Stimulated activated CD4-positive, alpha-beta T cell treated with anti-CD3 and anti-CD28 coated beads, Interleukin-1b, Interleukin-23, amount 100 ng/mL, for 1 hour (primary cell): ENCODE measurements around the gene GRM7.

ENCODE experiments used
- DNase-seq, 2 donors: peaks; one replicate each; pipeline ENCODE4 v3.0.0-alpha.2; 2020; ENCODE audit warnings: low read depth in 2 of 2

The GRM7 gene

GRCh38 chr3:7146529-7146928 is 285.6 kb downstream of the GRM7 start:
- no peak for DNase-seq

GRCh38 chr3:7158516-7158915 is 297.6 kb downstream of the GRM7 start:
- DNase-seq: no peak

DNA sequence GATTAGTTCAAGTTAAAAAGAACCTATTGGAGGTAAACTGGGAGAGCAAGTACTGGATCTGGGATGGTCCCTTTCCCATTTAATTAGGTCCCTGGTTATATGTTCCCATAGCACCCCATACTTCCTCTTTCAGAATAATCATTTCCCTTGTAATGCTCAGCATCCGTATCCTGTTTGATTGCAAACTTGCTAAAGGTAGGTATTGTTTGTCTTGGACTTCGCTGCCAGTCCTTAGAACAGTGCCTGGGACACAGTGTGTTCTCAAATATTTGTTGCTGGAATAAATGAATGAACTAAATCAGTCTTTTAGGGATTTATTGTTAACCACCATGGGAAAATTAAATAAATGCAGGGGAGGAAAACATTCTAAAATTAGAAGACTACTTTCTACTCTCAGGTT is 299.8 kb downstream of the GRM7 start:
- DNase-seq: no peak

- DNase-seq: no peak
Observed at GRCh38 chr3:7166460-7166859, 305.5 kb downstream of the GRM7 start.

DNA sequence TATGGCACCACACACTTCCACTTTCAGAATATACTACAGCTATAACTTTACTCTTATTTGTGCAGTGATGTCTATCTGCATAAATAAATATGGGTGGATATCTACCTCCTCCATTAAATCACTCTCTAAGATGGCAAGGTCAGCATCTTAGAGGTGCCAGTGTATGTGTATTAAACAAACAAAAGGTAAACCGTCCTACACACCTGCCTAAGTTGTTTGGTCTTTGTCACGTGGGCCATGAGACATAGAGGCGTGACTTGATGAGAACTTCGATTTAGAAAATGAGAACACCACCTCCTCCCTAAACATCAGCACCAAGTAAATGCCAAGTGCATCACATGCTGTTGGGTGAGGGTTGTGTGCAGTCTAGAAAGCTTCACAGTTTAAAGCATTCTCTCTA is 310.6 kb downstream of the GRM7 start:
- DNase-seq: no peak

GRCh38 chr3:7172996-7173395 is 312.1 kb downstream of the GRM7 start:
- DNase-seq: no peak

- no peak for DNase-seq
Observed at GRCh38 chr3:7188551-7188950, 327.6 kb downstream of the GRM7 start.

DNA sequence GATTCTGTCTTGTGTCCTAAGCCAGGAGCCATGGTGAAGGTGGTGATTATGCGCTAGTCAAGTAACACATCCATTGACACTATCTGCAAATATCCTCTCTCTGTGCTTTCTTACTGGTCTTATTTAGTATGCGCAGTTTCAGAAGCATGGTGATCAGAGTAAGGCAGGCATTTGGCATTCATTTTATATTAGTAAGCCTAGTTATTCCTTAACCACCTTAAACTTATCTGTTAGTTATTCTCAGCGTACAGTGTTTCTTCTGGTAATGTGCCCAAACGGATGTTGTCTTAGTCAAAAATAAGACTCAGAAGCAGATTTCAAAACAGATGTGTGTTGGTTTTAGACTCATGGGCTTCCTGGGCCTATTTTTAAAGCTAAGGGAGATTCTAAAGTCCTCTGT is 329.2 kb downstream of the GRM7 start:
- DNase-seq: no peak

DNA sequence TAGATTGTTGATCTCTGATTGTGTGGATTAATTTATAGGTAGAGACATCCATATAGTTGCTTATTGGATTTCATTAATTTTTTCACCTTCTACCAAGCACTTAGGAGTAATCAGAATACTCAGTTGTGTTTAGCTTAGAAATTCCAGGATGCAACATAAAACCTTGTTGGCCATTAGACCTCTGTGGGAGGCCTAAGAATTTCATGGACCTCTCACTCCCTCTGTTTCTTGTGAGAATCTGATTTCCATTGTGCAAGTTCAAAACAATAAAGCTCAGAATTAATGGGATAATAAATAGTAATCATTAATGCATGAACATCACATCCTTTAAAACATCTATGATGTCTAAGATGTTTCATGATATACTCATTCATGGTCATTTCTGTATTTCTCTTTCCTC is 332.4 kb downstream of the GRM7 start:
- DNase-seq: no peak

DNA sequence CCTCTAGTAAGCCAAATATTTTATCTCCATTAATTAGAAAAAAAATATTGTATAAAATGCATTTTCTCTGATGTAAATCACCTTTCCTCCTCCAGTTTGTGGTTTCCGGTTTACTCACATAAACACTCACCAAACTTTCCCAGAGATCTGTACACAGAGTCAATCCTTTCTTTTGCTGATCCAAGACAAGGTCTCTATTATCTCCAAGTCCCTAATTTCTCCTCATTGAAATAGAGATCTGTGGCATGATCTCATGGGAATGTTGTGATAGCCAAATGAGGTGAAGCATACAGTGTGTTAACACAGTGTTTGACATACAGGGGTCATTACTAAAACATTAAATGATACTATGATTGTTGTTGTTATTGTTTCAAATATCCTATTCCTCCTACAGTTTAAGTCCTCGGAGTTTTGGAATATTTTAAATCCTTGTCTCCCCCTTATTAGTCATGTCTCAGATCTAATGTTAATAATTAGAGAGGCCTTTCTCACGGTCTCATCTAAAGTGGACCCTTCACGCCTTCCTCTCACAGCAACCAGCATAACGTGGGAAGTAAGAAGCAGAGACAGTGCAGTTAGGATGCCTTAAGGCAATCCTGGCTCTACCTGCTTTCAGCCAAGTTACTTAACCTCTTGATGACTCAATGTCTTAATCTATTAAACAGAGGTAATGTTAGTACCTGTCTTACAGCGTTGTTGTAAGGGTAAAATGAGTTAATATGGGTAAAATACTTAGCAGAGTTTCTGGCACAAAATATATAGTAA is 333.3 kb downstream of the GRM7 start:
- no peak for DNase-seq

GRCh38 chr3:7195934-7196333 is 335.0 kb downstream of the GRM7 start:
- DNase-seq: no peak

DNA sequence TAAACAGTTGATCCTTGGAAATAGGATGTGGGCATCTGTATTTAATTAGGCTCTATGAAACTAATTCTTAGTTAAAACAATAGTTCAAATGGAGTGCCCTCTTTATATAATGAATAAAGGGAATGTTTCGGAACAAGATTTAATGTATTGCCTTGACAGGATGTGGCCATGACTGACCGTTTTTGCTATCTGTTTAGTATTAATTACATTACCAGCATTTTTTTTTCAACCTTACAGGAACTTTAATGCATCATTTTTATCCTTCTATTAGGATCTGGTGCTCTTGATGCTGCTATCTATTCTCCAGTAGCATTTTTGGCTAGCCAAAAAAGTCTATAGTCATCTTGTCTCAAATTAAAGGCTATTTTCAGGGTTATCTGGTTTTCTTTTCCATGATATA is 340.9 kb downstream of the GRM7 start:
- no peak for DNase-seq

GRCh38 chr3:7203969-7204847 is 343.3 kb downstream of the GRM7 start:
- DNase-seq: no peak

DNA sequence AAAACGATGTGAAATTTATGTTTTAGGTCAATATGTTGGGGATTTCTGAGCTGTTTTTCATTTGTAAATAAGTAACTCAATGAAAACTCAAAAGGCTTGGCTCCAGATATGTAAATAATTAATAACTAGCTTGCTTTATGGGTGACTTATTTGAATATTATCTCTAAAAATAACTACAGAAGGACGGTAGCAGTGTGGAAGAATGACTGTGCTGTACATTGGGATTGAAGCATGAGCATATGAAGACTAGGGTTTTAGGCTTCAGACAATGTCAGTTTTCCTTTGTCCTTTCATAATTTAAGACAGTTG is 343.9 kb downstream of the GRM7 start:
- no peak for DNase-seq

DNA sequence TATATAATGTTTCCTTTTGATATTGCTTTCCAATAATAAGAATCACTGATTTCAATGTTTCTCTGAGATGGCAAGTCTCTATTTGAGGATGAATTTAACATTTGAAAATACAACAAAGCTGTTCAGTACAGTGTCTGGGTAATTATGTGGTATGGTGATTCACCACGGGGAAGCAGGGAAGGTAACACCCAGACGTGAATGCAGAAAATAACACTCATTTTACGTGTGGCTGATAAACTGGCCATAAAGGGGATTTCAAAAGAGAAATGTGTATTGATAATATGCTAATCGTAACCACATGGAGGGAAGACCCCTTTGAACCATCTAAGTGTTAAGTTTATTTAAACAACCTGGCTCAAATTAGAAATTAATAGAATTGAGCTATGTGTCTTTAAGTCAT is 344.6 kb downstream of the GRM7 start:
- DNase-seq: no peak

DNA sequence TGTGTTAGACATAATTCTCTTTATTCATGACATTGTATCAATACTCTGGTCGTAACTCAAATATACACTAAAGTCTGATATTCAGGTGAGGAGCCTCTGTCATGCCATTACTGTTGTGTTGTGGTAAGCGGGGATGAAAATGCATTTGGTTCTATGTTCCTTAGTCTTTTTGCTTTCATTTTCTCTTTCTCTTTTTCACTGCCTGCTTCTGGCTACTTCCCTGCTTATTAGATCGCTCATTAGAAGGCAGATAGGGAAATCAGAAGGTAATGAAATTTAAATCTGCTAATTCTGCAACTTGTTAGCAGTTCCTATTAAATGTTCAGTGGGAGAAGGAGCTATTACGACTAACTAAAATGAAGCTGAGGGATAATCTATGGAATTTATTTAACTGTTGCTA is 345.0 kb downstream of the GRM7 start:
- DNase-seq: no peak

DNA sequence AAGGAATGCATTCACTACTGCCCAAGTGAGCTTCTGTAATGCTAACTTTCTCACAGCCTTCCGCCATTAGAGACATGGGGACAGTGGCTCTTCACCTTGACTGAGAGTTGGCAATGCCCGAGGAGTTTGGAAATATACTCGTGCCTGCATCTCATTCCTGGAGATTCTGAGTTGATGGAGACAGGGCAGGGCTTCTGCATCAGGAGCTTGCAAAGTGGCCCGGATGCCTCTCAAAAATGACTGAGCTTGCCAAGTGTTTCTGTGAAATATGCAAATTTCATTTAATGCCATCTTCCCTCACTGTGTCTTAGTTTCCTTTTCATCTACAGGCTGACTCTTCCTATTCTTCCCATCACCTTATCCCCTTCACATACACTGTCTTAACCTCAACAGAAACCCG is 346.2 kb downstream of the GRM7 start:
- DNase-seq: no peak

DNA sequence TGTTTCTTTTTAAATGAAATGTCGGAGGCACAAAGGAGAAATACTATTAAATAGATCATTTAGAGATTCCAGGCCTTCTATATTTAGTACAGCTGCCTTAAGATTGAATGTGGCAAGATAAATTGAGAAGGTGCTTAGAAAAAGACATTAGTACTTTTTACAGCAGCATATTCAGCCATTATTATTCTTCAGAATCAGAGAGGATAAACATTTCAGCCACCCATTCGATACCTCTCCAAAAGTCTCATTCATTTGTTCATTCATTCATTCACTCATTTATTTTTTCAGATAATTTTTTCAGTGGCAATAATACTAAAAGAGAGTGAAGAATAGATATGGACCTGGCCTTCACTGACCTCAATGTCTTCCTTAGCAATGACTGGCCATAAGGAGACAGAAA is 347.0 kb downstream of the GRM7 start:
- no peak for DNase-seq

DNA sequence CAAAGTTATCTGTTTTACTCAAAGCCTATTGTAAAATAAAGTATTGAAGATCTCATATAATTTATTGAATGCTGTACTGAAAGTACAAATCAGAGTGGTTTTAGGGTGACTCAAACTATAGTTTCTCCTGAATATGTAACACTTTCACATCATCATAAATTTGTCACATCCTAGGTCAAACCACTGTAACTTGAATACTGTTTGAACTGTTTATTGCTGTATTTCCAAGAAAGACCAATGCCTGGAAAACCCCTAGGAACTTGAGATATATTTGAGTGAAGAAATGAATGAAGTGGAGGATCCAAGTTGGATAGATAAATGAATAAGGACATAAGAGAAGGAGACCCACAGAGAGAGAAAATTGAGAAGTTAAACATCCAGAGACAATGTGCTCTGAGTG is 348.2 kb downstream of the GRM7 start:
- no peak for DNase-seq

GRCh38 chr3:7211740-7212139 is 350.8 kb downstream of the GRM7 start:
- no peak for DNase-seq

- DNase-seq: no peak
Observed at GRCh38 chr3:7215706-7216105, 354.8 kb downstream of the GRM7 start.

DNA sequence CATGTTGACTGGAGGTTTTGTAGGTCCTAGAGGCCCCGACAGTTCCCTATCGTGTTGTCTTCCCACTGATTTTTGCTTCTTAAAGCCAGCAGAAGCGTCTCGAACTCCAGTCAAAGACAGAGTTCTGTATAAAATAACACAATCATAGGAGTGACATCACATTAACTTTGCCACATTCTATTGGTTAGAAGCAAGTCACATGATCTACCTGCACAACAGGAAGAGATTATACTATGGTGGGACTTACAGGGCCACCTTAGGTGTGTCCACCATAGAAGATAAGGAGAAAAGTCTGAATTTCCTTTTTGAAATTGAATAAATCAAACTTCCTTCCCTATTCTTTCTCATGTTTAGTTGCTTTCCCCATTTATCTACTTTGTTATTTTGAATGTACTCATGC is 365.5 kb downstream of the GRM7 start:
- DNase-seq: no peak

DNA sequence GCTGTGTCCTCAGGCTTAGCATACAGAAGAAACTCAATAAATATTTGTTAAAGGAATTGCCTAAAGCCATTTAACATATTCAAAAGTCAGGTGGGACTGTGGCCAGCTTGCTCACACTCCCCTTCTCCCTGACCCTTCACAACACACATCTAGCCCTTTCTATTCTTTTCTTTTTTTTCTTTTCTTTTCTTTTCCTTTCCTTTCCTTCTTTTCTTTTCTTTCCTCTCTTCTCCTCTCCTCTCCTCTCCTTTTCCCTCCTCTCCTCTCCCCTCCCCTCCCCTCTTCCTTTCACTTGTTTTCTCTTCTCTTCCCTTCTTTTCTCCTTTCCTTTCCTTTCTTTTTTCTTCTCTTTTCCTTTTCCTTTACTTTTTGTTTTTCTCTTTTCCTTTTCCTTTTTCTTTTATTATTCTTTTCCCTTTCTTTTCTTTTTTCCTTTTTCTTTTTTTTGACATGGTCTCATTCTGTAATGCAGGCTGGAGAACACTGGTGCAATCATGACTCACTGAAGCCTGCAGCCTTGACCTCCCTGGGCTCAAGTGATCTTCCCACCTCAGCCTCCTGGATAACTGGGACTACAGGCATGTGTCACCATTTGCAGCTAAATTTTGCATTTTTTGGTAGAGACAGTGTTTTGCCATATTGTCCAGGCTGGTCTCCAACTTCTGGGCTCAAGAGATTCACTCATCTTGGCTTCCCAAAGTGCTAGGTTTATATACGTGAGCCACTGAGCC is 377.8 kb downstream of the GRM7 start:
- DNase-seq: no peak
